HG03280 (cell line): Measurements from ENCODE around the gene KIAA0040.

ENCODE experiments used
- ATAC-seq: cut with Tn5 transposase; IDR thresholded peaks from one replicate; pipeline ENCODE4 v1.9.1; 2021; ENCODE audit warnings: mild to moderate bottlenecking, moderate library complexity; ENCODE audit not compliant: unreplicated experiment

KIAA0040 gene

GRCh38 chr1:175192630-175193526, at the start of gene KIAA0040:
Gene KIAA0040 (minus strand): TSS chr1:175192776. CDS start chr1:175161013, 31,763 bp downstream.
- ATAC-seq: peak; percentile 41

- ATAC-seq: peak; percentile 65
Measured at GRCh38 chr1:175237389-175237788, 44.8 kb upstream of the KIAA0040 start.

GRCh38 chr1:175234639-175235038, 42.1 kb upstream of the KIAA0040 start:
- no peak for ATAC-seq

GRCh38 chr1:175232335-175232734, 39.8 kb upstream of the KIAA0040 start:
- ATAC-seq: no peak

GRCh38 chr1:175225805-175226129, 33.2 kb upstream of the KIAA0040 start:
- ATAC-seq: peak; percentile 3

- ATAC-seq: no peak
Measured at GRCh38 chr1:175222296-175222938, 29.8 kb upstream of the KIAA0040 start.

- no peak for ATAC-seq
Measured at GRCh38 chr1:175221557-175222175, 29.1 kb upstream of the KIAA0040 start.

- ATAC-seq: no peak
Measured at GRCh38 chr1:175220853-175221556, 28.4 kb upstream of the KIAA0040 start.

GRCh38 chr1:175219774-175220173, 27.2 kb upstream of the KIAA0040 start:
- no peak for ATAC-seq

- no peak for ATAC-seq
Measured at GRCh38 chr1:175218786-175219434, 26.3 kb upstream of the KIAA0040 start.

GRCh38 chr1:175217721-175218531, 25.4 kb upstream of the KIAA0040 start:
- ATAC-seq: no peak

- no peak for ATAC-seq
Measured at GRCh38 chr1:175216444-175216843, 23.9 kb upstream of the KIAA0040 start.

GRCh38 chr1:175211656-175212055, 19.1 kb upstream of the KIAA0040 start:
- ATAC-seq: no peak

GRCh38 chr1:175210744-175211143, 18.2 kb upstream of the KIAA0040 start:
- ATAC-seq: no peak

- peak; percentile 42 for ATAC-seq
Measured at GRCh38 chr1:175209493-175209921, 16.9 kb upstream of the KIAA0040 start.

- ATAC-seq: peak; percentile 75
Measured at GRCh38 chr1:175208773-175209492, 16.4 kb upstream of the KIAA0040 start.

GRCh38 chr1:175207971-175208370, 15.4 kb upstream of the KIAA0040 start:
- ATAC-seq: no peak

- ATAC-seq: no peak
Measured at GRCh38 chr1:175206687-175207086, 14.1 kb upstream of the KIAA0040 start.

- peak; percentile 75 for ATAC-seq
Measured at GRCh38 chr1:175204330-175204729, 11.8 kb upstream of the KIAA0040 start.
